SH-SY5Y (cell line): ENCODE data around the gene CASK.

Experiments used
- GATA2 ChIP-seq: IDR thresholded peaks from 2 replicates; pipeline ENCODE4 v1.6.1; 2011; ENCODE audit warnings: mild to moderate bottlenecking, low read depth, low read length
- GATA3 ChIP-seq: IDR thresholded peaks from 2 replicates; pipeline ENCODE4 v1.6.1; 2011; ENCODE audit warnings: low read depth, mild to moderate bottlenecking, low read length, moderate library complexity

The CASK gene

DNA sequence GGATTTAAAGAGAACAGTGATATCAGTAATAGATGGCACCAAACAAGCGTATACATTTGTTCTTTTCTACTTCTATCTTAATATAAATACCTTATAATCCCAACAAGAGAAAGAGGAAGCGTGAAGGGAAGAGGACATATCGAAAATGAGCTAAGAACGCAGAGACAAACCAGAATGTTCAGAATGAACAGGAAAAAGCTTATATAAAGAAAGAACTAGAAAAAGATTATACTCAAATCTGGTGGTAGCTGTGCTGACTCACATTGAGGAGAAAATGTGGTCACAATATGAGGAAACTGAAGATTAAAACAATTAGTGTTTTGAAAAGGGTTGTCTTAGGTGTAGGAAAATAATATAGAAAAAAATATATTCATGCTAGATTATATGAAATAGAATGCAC lies 236.6 kb downstream of the CASK start:
- TF ChIP-seq GATA3 (no peak), GATA2 (no peak)

DNA sequence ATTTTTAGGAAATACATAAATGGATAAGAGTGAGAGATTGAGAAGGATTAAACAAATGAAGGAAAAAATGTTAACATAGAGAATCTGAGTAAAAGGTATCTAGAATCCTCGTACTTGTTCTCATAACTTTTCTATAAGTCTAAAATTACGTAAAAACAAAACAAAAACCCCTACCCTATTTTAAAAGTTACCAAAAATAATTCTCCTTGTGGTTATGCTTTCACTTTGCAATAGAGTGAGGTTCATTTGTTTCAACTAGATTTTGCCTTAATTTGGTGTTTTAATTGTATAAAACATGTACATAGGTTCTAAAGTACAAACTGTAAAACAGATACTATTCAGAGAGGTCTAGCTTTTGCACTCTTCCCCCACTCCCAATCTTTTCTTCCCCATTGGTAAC lies 238.4 kb downstream of the CASK start:
- no peak for TF ChIP-seq GATA3
- no peak for TF ChIP-seq GATA2

DNA sequence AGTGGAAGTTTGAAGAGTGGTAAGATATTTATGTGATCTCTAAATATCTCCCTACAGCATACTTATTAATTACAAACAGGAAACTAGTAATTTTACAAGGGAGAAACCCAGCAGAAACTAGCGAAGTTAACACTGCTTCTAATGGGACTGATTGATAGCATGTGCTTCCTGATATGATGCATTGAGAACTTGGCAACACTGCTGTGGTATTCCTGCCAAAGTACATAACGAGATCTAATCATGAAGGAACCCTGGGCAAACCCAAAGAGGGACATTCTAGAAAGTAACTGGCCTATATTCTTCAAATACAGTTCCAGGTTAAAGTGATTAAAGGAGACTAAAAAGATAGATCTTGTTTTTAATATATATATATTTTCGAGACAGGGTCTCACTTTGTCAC lies 239.2 kb downstream of the CASK start:
- TF ChIP-seq GATA3: no peak

DNA sequence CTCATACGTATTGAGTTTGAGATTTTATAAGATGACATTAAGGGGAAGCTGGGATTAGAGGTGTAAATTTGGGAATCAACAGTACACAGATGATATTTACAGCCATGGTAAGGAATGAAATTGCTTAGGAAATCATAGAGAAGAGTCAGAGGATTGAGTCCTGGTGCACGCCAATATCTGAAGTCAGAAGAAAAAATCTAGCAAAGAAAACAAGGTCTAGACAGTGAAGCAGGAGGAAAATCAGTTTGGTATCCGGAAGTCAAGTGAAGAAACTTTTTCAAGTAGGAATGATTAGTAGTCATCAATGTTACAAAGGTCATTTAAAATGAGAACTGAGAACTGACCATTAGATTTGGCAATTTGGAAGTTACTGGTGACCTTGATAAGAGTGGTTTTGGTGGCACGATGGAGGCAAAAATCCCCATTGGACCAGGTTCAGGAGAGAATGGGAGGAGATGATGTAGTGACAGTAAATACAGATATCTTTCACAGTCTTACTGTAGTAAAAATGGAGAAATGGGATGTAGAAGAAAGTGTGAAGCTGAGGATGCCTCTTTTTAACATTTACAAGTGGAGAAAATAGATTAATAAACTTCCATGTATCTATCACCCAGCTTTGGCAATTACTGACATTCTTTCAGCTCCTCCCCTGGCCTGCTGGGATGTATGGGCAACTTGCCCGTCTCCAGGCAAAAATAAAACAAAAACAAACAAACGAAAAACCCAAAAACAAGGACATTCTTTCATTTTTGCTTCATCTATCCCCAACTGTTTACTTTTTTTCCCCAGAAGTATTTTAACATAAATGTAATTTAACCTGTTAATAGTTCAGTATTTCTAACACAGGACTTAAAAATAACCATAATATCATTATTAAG lies 245.9 kb downstream of the CASK start:
- TF ChIP-seq GATA2 (no peak), GATA3 (no peak)

DNA sequence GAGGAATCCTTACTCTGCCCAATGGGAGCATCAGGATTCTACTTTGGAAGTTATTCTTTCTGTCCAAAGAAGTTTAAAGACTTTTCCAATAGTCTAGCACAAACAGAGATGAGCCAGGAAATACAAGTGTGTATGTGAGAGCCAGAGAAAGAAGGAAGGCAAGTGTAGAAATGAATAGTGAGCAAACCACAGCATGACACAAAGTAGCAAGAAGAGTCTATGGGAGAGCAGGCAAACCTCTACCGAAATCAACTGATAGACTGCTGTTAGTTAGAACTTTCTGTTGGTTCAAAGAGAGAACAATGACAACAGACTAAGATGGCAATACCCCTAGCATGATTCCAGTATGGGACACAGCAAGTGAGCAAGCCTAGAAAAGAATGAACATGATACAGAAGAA lies 250.7 kb downstream of the CASK start:
- TF ChIP-seq GATA2: no peak
- TF ChIP-seq GATA3: no peak

DNA sequence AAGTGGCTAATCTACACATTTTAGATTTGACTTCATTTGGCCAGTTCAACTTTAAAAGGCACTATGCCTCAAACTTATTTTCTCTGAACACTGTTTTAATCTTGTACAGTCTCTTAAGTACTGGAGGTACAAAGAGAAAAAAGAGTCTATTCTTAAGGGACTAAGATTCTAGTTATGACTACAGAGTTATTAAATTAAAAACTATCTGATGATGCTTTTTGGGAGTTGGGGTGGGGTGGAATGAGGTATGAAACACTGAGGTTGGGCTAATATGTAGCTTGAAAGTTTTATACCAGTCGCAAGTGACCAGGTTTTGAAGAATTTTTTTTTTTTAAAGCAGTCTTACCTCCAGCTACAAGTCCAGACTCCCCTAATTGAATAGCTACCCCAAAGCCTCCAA lies 252.3 kb downstream of the CASK start:
- TF ChIP-seq GATA2: no peak
- no peak for TF ChIP-seq GATA3

DNA sequence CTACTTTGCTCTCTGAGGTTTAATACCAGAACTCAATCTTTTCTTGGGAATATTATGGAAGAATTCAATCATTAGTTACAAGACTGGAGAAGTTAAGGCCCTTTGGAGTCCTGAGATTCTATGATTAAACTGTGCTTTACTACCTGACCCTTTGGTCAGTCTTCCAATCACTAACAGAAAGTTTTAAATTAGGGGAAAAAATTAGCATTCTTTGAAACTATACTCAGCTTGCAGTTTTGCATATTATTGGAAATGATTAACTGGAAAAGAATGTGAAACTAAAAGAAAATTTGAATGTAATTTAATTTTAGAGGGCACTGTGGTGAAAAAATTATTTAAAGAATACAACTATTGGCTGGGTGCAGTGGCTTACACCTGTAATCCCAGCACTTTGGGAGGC lies 253.2 kb downstream of the CASK start:
- no peak for TF ChIP-seq GATA3
- TF ChIP-seq GATA2: no peak

DNA sequence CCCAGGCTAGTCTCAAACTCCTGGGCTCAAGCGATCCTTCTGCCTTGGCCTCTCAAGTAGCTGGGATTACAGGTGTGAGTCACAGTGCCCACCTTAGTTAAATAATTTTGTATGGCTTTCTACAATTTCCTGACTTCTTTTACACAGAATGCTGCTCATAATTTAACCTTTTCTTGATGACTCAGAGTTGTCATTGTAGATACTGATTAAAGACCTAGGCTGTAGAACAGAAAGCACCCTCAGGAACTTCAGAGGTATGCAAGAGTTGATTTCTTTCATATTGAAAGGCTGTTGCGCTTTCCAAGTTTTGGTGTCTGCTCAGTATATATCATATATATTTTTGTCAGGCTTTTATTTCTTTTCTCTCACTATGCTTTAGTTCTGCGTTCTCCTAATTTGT lies 255.7 kb downstream of the CASK start:
- no peak for TF ChIP-seq GATA2
- TF ChIP-seq GATA3: no peak

DNA sequence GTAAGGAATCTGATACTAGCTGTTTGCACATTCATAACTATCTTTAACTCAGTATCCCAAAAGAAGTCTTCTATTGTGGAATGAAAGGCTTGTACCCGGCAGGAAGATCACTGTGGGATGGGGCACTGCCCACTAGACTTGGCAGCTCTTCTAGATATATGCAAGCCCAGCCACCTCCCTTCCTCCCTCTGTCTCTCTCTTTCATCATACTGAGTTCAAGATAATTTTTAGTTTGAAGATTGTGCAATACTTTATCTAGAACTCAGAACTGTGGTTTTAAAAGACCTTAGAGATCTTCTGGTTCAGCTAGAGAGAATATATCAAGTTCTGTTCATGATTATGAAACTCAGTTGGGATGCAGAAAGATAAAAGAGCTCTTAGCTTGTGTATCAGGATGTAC lies 257.1 kb downstream of the CASK start:
- TF ChIP-seq GATA3 (no peak), GATA2 (no peak)

DNA sequence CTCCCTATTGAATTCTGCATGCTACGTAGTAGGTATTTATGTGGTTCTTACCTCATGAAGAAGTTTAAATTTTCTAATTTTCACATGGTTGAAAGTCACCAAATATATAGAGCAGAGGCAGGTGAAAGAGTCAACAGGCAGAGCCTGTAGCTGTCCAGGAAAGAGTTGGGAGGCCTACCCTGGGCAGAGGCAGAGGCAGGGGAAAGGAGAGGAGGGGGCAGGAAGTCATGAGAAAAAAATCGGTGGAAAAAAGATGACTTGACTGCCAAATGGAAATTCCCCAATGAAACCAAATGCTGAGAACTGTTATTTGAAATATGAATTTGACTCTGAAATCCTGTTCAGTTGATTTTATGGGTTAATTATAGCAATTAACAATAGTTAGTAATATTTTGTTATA lies 257.7 kb downstream of the CASK start:
- TF ChIP-seq GATA3 (no peak), GATA2 (no peak)

DNA sequence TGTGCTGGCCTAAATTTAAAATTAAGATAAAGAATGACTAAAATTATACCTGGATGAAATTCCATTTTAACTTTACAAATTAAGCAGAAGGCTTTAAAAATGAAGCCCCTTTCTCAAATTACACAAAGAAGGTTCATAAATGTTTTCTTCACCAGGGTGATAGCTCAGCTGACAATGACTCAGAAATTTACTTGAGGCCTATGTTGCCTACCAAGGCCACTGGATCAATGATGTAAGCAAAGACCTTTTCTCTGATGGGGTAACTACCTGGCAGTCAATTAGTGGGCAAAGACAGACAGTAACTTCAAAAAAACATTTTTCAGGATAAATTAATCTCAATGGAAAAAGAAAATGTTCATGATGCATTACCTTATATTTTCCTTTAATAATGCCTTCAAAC lies 258.4 kb downstream of the CASK start:
- no peak for TF ChIP-seq GATA2
- TF ChIP-seq GATA3: no peak

DNA sequence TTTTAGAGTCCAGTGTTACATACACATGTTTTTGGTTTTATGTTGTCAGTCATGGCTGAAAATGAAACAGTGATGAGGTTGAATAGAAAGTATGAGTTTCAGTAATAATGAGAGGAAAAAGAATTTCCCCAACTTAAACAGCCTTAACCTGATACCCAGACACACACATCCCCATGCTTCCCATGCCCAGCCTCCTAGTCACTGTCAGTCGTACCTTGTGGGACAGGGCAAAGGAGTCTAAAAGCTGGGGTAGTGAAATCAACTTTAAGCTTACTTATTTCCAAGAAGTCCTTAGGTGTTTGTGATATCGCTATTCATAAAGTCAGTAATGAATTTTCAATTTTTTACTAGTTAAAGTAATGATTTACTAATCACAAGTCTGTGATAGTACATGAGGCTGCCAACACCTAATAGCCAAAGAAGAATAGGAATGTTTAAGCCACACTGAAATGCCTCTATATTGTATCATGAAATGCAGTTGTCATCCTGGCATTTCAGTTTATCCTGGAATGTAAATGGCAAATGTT lies 258.9 kb downstream of the CASK start:
- TF ChIP-seq GATA2: no peak
- no peak for TF ChIP-seq GATA3

DNA sequence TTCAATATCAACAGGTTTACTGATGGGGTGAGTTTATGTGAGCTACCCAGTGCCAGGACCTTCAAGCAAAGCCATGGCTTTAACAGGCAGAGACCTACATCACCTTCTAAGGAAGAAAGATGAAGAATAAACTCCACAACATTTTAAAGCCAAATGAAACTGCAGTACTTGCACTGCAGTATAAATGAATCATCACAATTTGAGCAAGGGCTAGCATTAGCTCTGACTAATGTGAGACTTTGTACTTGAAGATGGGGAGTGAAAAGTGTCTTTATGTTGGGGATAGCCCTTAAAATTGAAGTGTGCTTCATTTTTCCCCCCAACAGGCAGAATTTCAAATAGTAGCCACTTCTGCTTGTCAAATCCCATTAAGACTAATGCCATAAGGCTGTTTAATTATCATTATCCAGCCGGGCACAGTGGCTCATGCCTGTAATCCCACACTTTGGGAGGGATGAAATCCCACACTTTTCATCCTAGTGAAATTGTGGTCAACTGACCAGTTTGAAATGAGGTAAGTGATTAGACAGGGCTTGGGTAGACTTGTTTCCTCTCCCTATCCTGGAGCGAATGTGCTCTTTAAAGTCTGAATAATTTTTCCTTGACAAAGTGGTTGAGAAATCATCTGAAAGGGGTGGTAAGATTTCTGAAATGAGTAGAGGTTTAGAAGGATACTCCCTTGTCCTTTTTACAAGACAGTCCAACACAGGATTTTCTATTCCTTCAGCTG lies 261.8 kb downstream of the CASK start:
- TF ChIP-seq GATA2: no peak
- TF ChIP-seq GATA3: no peak

DNA sequence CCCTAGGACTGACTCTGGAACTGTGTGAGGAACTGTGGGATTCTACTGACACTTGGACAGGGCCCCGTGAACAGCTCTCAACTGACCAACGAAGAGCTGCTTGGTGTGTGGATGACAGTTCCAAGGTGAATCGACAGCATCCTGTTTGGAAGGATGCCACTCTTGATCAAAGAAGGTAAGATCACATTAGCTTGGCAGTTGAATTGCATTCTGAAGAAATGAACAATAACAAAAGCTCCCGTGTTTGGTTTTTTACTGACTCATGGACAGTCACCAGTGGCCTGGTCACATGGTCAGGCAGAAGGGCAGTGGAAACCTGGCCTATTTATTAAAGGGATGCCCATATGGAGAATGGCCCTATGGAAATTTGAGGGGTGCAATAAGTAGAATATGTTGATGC lies 267.7 kb downstream of the CASK start:
- TF ChIP-seq GATA2 (no peak), GATA3 (no peak)

DNA sequence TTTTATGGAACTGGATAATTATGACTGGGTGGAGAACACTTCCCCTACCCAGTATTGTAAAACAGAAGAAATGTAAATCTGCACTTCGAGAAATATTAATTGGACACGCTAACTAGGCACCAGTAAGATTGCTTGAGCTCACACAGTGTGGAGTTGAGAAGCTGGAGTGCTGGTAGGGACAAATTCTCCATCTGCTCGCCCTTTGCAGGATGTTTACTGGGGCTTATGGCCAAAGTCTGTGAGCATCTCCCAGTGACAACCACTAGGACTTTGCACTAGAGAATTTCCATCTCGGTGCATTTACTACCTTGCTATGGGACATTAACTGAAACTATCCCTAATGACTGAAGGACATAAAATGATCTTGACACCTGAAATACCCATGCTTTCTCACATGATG lies 268.3 kb downstream of the CASK start:
- TF ChIP-seq GATA2: no peak
- TF ChIP-seq GATA3: no peak
